GM18868 (cell line): ENCODE data around the gene HEG1.
A peak's percentile ranks its signal among the peaks of the same experiment; 100 is the strongest.

Source experiments
- ATAC-seq: cut with Tn5 transposase; IDR thresholded peaks from one replicate; pipeline ENCODE4 v1.9.1; 2021; ENCODE audit warnings: mild to moderate bottlenecking, moderate library complexity; ENCODE audit not compliant: unreplicated experiment

The HEG1 gene

DNA sequence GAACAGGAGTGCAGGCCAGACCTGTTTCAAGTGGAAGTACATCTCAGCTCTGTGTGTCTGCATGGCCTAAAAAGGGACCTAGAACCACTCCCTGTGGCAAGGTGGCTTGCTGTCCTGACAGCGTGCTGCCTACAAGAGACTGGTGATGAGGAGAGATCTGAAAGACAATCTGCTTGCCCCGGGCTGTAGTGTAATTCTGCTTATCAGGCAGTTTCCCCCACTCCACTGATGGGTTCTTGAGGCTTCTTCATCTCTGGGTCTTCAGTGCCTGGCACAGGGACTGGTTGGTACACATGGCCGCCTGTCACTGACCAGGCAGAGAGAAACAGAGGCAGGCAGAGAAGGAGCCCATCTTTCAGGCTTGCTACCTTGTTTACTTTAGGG, 57.6 kb downstream of the HEG1 start:
- no peak for ATAC-seq

DNA sequence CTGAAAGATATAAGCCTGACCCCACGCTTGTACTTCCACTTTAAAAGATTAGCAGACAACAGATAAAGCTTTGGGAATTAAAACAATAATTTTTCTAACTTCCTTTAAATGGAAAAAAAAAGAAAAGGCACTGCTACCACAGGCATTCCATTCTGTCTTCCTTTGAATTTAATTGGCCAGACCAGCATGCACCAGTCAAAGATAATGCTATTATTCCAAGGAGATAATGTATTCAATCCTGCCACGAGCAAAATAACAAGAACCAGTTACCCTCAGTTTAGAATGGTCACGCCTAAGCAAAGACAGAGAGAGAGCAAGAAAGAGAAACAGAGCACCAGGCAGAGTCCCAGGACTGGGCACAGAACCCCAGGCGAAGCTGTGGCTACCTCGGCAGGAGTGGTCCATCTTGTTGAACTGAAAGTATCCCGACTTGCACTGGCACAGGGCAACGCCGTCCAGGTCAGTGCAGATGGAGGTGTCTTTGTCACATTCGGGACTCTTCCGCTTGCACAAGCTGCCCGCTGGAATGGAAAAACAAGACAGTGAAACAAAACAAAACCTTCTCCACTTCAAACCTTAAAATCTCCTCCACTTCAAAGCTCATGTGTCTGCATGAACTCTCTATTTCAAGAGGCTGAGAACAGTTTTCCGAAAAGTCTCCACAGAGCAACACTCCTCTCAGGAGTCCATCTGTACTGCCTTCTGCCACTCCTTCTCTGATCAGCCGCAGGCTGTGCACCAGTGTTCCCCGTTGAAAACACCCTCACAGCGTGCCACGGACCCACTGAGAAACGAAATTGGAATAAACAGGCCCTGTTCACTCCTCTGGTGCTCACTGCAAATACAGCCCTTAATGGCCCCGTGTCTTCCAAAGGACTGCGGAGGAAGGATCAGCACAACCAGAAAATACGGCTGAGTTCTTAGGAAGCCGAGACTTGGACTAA, 58.2 kb downstream of the HEG1 start:
- no peak for ATAC-seq

DNA sequence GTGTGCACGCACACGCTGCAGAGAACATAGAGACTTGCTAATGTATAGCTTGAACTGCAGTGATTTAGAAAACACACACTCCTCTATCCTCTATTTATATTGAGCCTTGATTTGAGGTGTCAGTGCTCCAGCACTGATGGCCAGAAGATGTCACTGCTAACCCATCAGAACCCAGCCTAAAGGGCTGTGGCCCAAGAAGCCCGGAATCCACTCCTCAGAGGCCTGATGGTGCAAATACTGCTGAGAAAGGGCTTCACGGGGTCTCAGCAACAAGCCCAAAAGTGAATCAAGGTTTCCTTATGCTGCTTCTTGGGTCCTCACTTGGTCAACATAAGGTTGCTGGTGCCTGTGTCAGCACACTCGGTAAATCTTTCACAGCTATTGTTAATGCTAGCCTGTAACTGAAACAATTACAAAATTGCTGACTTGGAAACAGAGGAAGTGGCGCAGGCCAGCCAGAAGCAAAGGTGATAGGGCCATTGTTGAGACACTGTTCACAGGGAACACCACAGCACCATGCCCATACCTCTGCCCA, 60.3 kb downstream of the HEG1 start:
- peak; percentile 59 for ATAC-seq

DNA sequence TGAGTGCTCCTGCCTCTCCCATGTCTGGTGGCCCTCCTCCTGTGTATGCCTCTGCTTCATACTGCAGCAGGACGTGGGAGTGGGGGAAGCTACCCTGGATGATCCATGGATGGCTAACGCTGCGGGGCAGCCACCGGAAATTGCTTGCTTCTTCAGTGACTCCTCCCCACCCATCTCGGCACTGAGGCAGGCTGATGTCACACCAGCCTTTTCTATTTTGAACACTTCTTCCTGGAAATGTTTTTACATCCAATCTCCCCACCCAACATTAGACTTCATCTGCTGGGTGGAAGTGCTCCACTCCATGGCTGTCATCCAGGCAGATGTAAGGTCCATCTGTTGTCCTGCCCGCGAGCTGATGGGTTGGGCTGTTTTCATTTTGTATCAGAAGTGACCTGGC, 62.3 kb downstream of the HEG1 start:
- ATAC-seq = no peak

DNA sequence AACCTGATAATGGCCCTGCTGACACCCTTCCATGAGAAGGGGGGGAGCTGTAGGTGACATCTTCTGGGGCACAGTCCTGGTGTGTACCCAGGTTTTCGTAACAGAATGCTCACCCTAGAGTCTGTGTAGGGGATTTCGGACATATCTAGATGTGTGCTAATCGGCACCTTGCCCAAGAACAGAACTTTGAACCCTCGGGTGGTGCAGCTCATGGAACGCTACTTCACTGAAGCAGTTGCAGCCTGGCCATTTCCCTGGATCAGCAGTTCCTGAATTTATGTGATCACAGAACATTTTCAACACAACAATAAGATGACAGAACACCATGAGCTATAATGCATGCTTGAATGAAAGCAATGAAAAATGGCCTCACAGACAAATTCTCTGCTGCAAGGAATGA, 63.8 kb downstream of the HEG1 start:
- no peak for ATAC-seq

DNA sequence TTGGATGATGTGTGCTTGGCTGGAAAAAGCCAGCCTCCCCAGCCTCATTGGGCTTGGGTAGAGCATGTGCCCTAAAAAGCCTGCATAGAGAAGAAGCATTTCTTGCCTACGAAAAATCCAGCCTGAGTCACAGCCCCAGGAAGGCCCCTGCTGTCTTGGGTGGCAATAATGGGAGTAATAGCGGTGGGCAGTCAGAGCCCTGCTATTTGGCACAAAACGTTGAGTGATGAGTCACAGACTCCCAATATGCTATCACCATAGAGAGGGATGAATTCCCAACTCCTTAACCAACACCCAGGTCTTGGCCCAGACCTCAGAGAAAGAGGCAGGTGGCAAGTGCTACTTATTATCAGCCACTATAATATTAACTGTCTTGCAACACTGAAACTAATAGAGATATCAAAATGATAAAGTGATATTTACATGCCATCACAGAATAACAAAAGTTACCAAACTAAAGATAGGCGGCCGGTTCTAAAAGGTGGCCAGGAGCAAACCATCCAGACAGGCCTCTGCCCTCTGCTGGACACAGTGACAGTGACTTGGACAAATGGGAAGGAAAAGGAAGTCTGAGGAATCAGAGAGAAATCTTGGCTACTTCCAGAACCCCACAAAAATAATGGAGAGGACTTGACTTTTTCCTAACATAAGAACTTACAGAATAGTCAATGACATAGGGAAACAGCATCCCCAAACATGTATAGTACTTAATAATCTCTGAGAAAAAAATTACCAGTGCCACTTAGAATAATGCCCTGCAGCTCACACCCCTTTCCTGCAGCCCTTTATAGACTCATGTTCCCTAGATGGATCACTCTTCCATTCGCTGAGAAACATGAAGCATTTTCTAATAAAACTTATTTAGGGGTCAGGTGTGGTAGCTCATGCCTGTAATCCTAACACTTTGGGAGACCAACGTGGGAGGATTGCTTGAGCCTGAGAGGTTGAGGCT, 69.3 kb downstream of the HEG1 start:
- ATAC-seq = no peak

DNA sequence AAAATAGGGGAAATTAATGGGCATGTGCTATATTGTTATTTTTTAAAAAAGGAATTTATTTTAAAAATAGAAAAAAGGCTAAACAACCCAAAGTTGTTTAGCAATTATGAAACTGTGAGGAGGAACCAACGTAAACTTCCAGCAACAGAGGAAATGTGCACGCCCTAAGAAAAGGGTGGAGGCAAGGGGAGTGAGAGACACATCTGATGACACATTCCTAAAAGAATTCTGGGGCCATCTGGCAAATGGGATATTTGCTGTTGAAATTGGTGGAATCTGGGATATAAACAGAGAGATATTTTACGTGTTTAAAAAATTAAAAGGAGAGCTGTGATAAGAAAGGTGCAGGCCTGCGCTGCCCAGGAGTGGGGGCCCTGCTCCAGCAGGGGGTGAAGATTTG, 70.4 kb downstream of the HEG1 start:
- no peak for ATAC-seq

DNA sequence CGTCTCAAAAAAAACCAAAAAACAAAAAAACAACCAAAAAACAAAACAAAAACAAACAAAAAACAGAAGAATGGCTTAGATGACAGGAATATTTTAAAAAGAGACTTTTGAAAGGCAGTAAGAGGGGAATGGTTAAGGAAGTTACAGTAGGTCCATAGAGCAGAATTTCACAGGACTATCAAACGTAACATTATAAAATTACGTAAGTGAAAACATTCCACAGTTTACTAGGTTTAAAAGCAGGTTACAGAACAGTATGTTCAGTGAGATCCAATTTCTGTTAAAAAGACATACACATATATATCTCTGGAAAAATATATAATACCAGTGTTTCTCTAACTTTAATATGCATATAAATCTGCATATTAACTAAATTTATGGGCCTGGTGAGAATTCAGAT, 71.0 kb downstream of the HEG1 start:
- no peak for ATAC-seq

DNA sequence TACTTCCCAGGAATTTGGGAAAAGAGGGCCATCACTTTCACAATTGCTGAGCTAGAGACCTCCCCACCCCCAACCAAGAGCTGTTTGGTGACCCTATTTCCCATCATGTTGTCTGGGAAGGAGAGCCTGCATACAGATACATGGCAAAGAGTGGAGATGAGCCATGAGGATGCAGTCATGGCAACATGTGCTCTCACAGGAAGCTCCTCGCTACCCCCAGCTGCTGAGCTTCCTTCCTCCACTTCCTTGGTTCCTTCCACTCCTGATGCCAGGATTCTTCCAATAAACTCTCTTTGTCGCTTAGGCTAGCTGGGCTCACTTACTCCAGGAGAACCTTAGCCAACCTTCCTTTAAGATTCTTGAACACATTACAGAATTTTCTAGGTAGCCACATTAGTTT, 72.9 kb downstream of the HEG1 start:
- ATAC-seq = no peak

DNA sequence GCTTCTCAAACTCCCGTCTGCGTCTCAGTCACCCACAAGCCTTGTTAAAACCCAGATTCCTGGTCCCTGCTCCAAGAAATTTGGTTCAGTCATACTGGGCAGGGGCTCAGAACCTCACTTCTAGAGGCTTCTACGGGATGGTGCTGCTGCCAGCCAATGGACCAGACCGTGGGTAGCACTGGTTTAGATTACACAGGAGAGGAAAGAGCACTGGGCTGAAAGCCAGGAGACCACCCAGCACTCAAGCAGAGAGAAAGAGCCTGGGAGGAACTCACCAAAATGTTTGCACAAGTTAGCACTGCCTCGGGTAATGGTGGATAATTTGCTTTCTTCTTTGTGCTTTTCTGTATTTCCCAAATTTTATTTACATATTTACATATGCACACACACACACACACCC, 74.3 kb downstream of the HEG1 start:
- ATAC-seq = no peak

DNA sequence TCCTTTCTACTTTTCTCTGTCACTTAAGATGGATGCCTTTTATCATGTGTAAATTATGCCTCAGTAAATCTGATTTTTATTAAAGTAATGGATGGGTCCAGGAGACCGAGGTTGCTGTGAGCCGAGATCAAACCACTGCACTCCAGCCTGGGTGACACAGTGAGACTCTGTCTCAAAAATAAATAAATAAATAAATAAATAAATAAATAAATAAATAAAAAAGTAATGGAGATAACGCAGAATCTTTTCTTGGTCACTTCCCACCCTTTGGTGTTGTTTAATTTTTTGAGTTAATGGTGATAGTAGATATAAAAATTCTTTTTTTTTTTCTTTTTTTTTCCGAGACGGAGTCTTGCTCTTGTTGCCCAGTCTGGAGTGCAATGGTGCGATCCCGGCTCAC, 77.2 kb downstream of the HEG1 start:
- no peak for ATAC-seq

DNA sequence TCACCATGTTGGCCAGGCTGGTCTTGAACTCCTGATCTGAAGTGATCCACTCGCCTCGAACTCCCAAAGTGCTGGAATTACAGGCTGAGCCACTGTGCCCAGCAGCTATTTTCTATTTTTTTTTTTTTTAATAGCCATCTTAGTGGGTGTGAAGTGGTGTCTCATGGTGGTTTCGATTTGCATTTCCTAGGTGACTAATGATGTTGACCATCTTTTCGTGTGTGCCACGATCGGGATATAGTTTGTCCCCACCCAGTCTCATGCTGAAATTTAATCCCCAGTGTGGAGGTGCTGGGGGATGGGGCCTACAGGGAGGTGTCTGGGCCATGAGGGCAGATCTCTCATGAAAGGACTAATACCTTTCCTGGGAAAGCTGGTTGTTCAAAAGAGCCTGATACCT, 79.4 kb downstream of the HEG1 start:
- ATAC-seq = no peak

DNA sequence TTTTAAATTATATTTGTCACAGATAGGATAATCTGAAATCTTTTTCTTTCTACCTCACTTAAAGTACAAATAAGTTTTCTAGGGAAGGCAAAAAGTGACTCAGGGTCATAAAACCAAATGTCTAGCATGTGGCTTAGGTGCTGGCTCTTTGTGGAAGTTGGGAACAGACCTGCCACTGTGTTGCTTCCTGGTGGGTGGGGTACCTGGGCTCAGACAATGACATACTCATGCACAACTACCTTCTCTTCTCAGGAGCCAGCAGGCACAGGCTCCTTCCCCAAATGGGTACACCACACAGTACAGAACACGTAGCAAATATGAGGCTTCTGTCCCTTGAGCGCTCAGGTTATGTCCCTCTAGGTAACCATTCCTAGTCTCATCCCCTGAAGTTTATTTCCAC, 81.1 kb downstream of the HEG1 start:
- ATAC-seq = no peak

DNA sequence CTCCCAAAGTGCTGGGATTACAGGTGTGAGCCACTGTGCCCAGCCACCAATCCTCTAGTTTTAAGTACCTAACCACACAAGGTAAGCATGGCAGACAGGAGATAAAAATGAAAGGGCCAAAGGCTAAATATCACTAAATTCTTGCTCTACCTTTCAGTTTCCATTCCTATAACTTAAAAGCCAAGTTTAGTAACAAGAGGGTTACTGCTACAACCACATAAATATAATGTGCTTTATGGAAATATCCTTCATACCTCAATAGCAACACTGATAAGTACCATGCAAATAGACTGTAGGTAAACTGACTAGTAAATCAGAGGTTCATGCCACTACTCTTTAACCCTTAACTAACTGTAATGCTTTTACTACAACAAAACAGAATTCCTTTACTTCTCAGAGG, 82.5 kb downstream of the HEG1 start:
- no peak for ATAC-seq

DNA sequence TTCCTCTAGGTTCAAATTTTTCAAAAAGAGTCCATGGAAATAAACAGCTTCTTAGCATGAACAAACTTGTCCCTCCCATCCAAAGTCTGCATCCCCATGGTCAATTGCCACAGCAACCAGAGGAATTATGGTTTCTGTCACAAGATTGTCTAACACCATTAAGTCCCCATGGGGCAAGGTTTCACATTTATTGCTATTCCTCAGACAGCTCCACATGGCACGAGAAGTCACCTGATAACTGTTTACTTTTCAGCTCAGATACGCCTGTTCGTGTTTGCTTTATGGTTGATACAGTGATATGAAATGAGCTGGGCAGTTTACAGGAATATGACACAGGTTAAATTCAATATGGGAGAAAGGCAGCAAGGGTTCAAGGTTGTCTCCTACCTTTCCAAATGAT, 83.3 kb downstream of the HEG1 start:
- ATAC-seq = no peak

DNA sequence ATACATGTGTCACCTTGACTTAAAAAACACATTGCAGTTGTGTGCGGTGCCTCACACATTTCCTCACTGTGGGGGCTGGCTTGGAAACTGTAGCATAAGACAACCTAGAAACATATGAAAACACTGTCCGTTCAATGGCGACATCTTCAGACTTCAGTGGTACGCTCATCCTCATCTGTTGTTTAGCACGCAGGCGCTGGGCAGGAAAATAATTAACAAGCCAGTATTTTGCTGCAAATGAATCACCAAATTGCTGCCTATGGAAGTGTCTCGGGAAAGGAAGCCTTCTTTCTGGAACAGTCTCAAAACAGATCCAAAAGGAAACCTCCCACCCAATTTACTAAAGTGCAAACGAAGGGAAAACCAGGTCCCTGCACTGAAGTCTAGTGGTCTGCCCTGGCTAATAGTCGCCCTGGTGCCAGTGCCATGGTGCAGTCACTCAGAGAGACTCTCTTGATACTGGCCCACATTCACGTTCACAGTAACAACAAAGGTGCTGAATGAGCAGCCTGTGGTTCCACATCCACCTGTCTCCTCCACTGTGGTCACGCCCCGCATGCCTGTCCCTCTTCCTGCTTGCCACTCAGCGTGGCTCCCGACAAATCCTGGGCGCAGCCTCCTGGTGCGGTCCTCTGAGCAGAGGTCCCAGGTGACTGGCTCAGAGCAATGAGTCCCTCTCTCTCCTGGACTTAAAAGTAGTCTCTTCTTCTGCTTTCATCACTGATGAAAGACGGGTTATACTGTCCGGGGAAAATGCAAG, 85.7 kb downstream of the HEG1 start:
- no peak for ATAC-seq

DNA sequence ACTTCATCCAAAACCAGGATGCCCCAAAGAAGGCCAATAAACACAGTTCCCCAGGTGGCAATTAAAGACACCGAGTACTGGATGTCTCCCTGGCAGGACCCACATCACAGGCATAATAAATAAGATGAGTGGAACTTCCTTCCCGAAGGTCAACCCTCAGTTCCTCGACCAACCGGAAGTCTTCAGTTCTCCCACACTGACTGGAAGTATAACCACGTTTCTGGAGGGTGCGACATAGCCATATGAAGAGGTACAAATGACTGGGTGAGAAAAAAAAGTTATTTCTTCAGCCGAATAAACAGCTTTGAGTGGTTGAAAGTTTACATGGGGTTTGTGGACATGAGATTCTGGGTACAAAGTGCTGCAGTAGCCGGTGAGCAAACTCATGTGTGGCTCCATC, 86.6 kb downstream of the HEG1 start:
- no peak for ATAC-seq

DNA sequence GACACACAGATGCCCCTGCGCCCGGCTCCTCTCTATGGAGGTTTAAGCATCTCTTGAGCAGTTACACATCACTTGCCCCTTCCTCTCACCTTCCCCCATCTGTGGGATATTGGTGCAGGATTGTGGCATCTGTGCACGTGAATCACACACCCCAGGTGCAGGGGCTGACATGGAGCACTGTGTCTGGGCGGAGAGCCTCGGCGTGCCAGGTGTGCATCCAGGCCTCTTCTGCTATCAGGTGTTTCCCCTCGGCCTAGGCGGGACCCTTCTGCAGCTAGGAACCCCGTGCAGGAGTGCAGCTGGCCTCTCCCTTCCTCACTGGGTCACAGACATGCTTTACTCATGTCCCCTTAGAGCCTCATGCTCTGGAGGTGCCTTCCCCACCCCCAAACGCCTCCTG, 87.8 kb downstream of the HEG1 start:
- no peak for ATAC-seq

DNA sequence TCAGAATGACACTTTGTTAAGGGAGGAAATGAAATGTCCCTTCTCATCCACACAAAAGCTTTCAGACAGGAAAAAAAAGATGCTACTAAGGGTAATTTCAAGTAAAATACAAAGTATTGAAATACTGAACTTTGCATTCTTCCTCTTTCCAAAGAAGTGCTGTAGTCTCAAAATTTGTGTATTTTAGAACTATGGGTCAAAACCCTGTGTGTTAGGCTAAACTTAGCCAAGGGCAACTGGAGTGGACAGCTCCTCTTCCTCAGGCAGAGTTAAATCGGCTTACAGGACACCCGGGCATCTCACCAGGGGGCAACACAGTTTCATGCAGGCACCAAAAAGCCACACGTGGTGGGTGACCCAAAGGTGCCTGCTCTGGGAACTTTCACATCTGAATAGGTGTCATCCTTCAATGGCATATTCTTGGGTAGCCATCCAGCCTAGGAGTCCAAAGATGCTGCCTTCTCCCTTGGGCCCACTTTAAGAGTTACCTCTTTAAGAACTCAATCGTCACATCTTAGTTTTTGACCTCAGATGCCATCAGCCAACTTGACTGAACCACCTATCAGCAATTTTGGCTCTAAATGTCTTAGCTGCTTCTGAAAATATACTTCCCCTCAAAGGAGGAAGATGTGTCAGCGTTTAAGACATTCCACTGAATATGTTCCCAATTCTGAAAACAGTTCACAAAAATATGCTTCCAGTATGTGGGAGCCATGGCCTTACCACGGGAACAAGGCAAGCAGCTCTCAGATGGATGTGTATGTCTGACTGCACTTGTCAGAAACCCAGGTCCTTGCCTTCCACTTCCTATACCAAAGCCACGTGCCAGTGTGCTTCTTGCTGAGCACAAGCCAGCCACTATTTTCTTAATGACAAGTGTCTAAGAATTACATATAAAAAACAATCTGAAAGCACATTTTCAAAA, 89.0 kb downstream of the HEG1 start:
- no peak for ATAC-seq

DNA sequence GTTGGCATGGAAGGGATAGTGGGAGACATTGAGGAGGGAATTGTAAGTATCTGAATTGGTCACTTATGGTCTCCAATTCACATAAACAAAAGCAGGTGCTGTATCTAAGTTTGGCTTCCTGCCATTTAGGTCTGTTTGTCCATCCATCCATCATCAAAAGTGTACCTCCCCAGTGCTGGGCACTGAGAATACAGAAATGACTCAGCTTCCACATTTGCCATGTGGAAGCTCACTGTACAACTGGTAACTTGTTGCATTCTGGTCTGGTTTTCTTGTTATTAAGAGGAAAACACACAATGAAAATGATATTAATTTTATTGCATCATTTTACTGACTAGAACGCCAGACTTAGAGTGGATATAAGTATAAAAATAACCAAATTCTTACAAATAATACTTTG, 90.4 kb downstream of the HEG1 start:
- ATAC-seq = no peak
